ENCODE results near the gene EIF4EBP3.
"Not testable (repeated sequence)": the region's sequence is repeated elsewhere in the genome, so short reads cannot be mapped to it uniquely, and the experiment has no call there.

Gene EIF4EBP3

DNA sequence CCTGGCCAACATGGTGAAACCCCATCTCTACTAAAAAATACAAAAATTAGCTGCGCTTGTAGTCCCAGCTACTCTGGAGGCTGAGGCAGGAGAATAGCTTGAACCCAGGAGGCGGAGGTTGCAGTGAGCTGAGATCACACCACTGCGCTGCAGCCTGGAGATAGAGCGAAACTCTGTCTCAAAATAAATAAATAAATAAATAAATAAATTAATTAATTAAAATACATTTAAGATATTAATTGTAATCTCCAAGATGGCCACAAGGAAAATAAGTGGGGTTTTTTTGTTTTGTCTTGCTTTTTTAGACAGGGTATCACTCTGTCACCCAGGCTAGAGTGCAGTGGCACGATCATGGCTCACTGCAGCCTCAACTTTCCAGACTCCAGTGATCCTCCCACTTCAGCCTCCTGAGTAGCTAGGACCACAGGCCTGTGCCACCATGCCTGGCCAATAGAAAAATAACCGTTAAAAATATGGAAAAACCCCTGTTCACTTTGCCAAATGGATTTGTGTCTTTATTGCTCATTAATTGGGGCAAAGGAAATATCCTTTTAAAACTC, 31.8 kb downstream of the EIF4EBP3 start:
- DNase-seq (ENCODE audit: low spot score) = not testable (repeated sequence)

DNA sequence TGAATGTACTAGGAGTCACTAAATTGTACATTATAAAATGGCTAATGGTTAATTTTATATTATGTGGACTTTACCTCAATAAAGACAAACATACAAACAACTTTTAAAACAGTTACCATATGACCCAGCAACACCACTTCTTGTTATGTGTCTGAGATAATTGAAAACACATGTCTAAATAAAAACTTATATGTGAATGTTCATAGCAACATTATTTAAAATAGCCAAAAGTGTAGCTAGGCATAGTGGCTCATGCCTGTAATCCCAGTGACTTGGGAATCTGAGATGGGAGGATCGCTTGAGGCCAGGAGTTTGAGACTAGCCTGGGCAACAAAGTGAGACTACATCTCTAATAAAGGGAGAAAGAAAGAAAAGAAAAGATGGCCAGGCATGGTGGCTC, 40.0 kb downstream of the EIF4EBP3 start:
- no peak for DNase-seq (ENCODE audit: low spot score)

DNA sequence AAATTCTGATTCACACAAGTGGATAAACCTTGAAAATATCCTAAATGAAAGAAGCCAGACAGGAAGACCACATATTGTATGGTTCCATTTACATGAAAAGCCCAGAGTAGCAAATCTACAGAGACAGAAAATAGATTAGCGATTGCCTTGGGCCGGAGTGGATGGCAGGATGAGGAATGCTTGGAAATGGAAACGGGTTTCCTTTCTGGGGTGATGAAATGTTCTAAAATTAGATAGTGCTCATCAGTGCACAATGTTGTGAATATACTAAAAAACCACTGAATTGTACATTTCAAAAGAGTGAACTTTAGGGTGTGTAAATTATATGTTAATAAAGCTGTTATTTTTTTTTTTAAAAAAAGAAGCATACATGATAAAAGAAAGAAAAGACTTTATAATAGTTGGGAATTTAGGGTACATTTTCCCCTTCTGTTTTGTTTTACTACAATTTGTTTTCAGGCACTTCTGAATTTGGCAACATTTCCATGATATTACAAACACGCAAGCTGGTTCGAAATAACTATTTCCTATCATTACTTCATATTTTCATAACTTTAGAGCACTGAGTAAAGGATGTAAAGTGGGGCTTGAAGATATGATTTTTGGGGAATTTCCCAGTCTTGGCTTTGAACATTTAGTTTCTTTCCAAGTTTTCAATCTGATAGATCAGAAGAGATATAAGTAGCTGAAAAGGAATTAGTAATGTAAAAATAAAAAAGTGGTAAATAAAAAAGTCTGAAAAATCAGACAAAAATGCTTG, 41.0 kb downstream of the EIF4EBP3 start:
- no peak for DNase-seq (ENCODE audit: low spot score)

DNA sequence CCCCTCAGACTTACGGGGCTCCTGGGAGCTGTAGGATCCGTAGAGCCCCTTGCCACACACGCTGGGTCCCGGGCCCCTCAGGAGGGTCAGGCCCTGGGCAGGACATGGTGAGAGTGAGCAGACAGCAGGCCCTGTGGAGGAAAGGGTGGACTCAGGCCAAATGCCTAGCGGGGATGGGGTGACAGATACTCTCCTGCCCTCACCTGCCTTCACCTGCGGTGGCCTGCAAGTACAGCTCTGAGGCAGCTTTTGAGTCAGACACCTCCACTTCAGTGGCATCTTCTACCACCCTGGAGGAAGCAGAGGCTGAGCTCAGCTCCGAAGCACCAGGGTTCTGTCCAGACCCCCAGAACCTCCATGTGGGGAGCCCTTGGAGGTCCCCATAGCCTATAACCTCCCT, 43.4 kb downstream of the EIF4EBP3 start:
- no peak for DNase-seq (ENCODE audit: low spot score)

DNA sequence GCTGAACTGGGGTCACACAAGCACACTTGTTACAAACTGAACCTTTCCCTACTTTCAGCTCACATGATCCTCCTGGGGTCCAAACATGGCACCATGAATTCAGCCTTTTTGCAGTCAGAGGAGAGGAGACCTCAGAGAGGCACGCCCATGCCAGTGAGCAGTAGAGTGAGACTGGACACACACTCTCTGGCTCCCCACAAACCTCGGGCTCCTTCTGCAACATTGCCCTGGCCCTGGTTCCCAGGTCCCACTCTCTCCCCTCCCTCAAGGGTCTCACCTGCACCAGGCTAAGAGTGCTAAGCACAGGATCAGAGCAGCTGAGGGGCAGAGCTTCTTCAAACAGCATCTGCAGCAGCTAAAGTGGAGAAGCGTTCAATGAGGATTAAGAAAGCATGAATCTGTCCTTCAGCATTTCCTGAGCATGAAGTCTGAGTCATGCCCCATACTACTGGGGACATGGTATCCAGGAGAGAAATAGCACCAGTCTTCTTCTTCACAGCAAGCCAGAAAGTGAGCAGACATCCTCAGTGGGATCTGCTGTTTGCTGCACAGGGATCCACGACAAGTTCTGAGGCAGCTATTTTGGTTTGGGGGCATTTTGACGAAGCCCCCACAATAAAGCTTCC, 44.4 kb downstream of the EIF4EBP3 start:
- DNase-seq (ENCODE audit: low spot score) = no peak

DNA sequence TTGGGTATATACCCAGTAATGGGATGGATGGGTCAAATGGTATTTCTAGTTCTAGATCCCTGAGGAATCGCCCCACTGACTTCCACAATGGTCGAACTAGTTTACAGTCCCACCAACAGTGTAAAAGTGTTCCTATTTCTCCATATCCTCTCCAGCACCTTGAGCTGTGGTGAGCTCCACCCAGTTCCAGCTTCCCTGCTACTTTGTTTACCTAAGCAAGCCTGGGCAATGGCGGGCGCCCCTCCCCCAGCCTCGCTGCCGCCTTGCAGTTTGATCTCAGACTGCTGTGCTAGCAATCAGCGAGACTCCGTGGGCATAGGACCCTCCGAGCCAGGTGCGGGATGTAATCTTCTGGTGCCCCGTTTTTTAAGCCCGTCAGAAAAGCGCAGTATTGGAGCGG, 45.6 kb downstream of the EIF4EBP3 start:
- not testable (repeated sequence) for DNase-seq (ENCODE audit: low spot score)

DNA sequence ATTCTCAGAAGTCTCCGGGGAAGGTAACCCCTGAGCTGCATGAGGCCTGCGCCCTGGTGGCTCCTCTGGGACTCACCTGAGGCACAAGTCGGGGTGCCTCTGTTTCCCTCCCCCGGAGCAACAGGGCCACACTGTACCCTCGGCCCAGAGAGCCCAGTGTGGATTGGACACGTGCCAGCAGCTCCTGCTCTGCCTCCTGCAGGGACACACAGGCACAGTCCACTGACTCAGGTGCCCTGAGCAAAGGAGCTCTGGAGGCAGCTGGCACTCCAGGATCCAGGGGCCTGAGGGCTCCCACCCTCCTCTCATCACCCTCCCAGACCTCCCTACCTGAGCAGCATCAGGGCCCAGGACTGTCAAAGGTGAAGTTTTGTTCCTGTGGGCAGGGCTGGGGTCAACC, 46.7 kb downstream of the EIF4EBP3 start:
- DNase-seq (ENCODE audit: low spot score) = no peak

DNA sequence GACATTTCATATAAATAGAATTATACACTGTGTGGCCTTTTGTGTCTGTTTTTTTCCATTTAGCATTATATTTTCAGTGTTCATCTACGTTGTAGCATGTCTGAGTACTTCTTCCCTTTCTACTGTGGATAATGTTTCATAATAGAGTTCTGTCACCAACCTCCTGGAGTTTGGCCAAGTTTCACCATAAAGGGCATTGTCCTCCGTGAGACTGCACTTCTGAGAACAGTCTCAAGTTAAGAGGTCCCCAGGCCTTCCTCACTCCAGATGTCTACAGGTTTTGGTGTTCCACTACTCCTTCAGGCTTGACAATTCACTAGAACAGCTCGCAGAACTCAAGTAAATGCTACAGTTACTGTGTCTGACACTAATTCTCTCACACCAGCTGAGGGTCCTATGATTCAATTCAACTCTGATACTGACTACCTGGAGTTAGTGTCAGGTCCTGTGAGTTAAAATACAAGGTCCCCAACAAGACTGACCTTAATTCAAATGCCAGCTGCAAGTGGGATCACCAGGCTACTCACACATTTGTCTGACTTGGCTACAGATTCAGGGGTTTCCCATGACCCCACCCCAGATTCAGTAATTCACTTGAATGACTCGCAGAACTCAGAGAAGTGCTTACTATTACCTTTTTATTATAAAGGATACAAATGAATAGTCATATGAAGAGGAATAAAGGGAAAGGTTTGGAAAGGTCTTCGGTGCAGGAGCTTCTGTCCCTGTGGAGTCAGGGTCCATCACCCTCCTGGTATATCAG, 48.3 kb downstream of the EIF4EBP3 start:
- no peak for DNase-seq (ENCODE audit: low spot score)

DNA sequence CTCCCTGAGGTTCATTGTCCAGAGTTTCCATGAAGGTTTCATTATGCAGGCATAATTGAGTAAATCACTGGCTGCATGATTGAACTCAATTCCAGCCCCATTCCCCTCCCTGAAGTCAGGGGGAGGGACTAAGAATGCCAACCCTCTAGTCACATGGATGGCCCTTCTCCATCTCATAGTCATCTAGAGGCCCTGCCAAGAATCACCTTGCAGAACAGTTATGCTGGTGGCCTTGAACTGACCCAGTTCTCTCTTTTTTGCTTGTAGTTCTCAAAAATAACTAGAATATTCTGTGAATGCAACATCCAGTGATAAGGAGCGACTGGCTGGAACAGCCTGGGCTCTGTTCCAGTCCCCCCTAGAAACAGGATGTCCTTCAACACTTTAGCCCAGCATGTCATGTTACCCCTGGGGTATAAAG, 48.9 kb downstream of the EIF4EBP3 start:
- DNase-seq (ENCODE audit: low spot score) = no peak

DNA sequence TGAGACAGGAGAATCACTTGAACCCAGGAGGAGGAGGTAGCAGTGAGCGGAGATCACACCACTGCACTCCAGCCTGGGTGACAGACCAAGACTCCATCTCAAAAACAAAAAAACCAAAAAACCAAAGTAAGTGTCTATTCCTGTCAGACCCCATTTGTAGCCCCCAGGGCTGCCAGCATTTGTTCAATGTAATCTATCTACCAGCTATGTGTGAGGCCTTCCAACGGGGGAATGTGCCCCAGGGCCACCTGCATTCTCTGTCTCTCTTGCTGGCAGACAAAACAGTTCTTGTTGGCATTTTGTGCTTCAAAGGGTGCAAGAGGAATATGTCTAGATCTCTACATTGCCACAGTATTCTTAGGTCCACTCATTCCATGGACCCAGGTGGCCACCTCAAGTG, 51.4 kb downstream of the EIF4EBP3 start:
- no peak for DNase-seq (ENCODE audit: low spot score)

All from CD4-positive, alpha-beta T cell treated with Interleukin-6 at 100 ng/mL for 8 hours (primary cell).